ENCODE results near the gene RIF1.

The RIF1 gene

DNA sequence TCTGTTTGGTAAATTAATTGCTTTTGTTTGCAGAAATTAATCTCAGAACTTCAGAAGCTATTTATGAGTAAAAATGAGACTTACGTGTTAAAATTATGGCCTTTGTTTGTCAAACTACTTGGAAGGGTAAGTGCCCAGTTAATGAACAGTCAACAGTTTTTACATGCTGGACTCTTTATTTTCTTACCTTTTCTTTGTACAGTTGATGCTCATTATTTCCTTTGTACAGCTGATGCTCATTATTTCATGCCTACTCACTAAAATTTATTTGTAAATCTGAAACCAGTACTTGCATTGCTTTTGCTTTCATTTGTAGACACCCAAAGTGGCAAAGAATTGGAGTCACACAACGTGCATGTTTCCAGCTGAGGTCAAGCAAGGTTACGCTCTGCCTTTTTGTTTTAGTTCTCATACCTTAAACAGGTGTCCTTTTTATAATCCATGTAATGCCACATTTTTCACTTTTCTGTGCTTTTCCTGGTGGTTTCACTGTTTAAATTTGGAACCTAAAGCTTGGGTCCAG, 13.3 kb downstream of the RIF1 start:
- no peak for DNase-seq (ENCODE audit: low read depth in 2 of 2)

DNA sequence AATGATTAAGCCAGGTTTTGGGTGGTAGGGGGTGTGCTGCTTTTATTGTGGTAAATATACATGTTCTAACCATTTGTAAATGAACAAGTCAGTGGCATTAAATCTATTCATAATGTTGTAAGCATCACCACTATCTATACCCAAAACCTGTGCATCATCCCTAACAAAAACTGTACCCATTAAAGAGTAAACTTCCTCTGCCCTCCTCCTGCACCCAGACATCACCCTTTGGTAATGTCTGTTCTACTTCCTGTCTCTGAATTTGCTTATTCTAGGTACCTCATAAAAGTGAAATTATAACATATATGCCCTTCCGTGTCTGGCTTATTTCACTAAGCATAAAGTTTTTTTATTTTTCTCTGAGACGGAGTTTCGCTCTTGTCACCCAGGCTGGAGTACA, 14.1 kb downstream of the RIF1 start:
- no peak for DNase-seq (ENCODE audit: low read depth in 2 of 2)

DNA sequence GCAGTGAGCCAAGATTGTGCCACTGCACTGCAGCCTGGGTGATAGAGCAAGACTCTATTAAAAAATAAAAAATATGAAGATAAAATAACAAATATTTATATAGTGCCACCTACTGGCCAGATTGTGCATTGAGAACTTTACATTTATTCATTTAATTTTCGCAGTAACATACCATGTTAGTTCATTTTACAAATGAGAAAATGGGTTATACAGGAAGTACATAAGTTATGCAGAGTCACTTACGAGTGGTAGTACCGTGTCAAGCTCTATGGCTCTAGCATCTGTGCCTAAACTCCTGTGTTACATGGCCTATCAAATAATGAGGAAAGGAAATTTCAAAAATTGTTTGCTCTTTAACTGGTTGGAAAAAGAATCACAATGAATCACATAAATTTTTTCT, 27.9 kb downstream of the RIF1 start:
- no peak for DNase-seq (ENCODE audit: low read depth in 2 of 2)

GRCh38 chr2:151438506-151438905, 28.8 kb downstream of the RIF1 start:
- no peak for DNase-seq (ENCODE audit: low read depth in 2 of 2)

DNA sequence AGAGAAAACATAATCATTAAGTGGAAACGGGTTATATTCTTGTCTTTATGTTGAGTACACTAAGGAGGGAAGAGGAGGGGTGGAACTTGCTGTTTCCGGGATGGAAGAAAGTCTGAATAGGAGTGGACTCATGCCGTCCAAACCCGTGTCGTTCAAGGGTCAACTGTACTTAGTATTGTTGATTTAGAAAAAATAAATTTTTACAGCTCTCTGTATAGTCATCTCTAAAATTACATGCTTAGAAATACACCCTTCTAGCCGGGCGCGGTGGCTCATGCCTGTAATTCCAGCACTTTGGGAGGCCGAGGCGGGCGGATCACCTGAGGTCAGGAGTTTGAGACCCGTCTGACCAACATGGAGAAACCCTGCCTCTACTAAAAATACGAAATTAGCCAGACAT, 29.4 kb downstream of the RIF1 start:
- DNase-seq (ENCODE audit: low read depth in 2 of 2): no peak

- DNase-seq (ENCODE audit: low read depth in 2 of 2): no peak
Observed at GRCh38 chr2:151459358-151459757, 49.7 kb downstream of the RIF1 start.

GRCh38 chr2:151465771-151466170, 56.1 kb downstream of the RIF1 start:
- DNase-seq (ENCODE audit: low read depth in 2 of 2): no peak

- no peak for DNase-seq (ENCODE audit: low read depth in 2 of 2)
Observed at GRCh38 chr2:151470556-151470955, 60.9 kb downstream of the RIF1 start.

GRCh38 chr2:151472966-151473365, 63.3 kb downstream of the RIF1 start:
- DNase-seq (ENCODE audit: low read depth in 2 of 2): no peak

- DNase-seq (ENCODE audit: low read depth in 2 of 2): no peak
Observed at GRCh38 chr2:151475071-151475470, 65.4 kb downstream of the RIF1 start.

DNA sequence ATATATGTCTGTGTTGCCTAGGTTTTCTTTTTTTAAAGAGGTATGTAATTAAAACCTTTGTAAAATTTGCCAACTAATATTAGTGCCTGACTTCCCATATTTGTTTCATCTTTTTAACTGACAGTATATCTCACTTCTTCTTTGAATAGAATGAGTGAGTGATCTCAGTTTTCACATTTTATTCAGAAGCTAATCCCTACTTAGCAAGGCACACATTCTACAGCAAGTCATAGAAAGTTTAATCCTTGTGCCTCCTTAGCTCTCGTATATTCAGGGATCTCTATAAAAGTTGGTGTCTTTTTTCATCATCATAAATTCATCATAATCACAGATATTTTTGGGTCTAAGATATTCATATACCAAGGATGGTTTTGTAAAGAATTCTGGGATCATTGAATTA, 66.6 kb downstream of the RIF1 start:
- DNase-seq (ENCODE audit: low read depth in 2 of 2): no peak

GRCh38 chr2:151478011-151478410, 68.3 kb downstream of the RIF1 start:
- no peak for DNase-seq (ENCODE audit: low read depth in 2 of 2)

DNA sequence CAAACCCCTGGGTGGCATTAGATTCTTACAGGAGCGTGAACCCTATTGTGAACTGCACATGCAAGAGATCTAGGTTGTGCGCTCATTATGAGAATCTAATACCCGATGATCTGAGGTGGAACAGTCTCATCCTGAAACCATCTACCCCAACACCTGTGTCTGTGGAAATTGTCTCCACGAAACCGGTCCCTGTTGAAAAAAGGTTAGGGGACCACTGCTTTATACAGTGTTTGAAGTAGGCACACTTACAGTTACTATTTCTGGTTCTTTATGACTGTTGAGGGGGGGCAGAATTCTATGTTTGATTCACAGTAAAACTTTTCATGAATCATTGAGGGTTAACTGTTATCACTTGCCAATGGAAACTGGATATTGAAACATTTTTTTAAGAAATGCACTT, 72.0 kb downstream of the RIF1 start:
- no peak for DNase-seq (ENCODE audit: low read depth in 2 of 2)

DNA sequence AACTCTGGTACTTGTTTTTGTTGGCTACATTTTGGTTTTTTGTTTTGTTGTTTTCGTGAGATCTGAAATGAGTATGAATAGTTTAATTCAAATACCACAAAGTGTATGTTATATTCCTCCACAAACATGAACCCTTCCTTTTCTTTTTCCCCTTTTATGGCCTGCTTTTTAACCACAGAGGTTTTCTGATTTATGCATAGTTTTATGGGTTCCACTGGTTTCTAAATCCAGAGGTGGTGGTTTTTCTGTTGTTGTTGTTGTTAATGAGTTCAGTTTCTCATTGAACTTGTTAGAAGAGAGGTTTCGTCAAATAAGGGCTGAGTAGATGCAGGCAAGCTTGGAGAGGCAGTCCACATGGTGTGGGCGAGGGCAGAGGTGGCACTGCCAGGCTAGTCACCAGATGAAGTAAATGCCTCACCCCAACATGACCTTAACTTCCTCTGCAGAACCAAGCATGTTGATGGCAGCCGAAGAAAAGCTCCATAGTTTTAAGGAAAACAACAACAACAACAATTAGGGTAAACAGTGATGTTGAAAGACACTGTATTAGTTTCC, 72.5 kb downstream of the RIF1 start:
- DNase-seq (ENCODE audit: low read depth in 2 of 2): no peak

DNA sequence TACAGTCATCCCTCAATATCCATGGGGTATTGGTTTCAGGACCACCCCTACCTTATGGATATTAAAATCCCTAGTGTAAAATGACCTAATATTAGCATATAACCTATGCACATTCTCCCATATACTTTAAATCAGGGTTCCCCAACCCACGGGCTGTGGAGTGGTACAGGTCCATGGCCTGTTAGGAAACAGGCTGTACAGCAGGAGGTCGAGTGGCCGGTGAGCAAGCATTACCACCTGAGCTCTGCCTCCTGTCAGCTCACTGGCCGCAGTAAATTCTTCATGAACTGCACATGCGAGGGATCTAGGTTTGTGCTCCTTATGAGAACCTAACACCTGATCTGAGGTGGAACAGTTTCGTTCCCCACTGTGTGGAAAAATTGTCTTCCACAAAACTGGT, 73.8 kb downstream of the RIF1 start:
- DNase-seq (ENCODE audit: low read depth in 2 of 2): no peak

DNA sequence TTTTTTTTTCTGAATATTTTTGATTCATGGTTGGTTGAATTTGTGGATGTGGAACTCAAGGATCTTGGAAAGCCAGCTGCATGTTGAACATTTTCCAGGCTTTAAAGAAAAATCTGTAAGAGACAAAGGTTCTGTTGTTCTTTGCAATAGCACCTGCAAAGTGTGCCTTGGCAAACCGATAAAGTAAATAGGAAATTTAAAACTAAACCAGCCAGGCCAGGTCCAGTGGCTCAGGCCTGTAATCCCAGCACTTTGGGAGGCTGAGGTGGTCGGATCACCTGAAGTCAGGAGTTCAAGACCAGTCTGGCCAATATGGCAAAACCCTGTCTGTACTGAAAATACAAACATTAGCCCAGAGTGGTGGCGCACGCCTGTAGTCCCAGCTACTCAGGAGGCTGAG, 74.4 kb downstream of the RIF1 start:
- DNase-seq (ENCODE audit: low read depth in 2 of 2): no peak

GRCh38 chr2:151486053-151486452, 76.4 kb downstream of the RIF1 start:
- DNase-seq (ENCODE audit: low read depth in 2 of 2): no peak

DNA sequence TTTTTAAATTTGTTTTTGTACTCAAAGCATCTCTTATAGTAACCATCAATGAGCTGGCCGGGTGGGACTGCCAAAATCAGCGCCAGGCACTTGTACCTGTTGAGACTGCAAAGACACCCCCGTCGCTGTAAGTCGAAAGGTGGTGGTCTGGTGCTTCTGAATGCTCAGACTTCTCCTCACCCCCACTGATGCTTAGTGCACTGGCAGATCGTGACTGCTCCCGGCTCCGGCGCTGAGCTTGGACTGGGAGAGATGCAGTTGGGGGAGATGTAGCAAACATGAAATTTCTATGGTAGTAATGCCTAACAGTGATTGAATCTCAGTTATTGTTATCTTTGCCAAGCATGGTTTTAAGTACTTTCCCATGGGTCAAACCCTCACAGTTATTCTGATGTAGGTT, 80.6 kb downstream of the RIF1 start:
- DNase-seq (ENCODE audit: low read depth in 2 of 2): no peak

DNA sequence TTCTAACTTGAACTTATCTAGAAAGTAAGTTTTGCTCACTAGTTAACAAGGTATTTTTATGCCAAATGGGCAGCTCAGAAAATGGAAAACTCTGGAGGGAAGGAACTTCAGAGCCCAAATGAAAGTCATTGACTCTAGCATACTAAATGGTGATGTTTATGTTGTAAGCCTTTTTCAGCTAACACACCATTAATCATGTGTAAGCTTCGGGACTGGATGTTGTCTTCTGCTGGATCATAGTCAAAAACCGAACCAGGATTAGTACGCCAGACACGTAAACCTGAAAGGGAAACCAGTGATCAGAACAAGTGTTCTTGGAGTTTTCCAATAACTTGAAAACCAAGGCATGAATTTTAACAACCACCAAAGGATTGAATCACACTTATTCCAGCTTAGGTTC, 81.8 kb downstream of the RIF1 start:
- no peak for DNase-seq (ENCODE audit: low read depth in 2 of 2)

DNA sequence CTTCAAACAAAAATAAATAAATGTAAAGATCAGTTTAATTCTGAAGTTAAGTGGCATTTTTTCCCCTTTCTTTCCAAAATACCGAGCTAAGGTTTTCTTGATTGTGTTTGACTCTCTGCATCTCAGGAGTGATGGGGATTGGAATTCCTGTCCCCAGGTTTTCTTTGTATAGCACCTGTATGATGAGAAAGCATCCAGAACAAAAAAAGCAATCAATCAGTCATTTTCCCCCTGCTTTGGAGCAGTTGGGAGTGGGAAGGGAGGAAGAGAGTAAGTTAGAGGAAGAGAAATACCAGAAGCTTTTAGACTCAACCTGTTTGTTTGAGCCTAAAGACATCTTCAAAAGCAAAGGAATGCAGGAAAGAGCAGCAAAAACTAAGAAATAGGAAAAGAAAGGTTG, 88.5 kb downstream of the RIF1 start:
- no peak for DNase-seq (ENCODE audit: low read depth in 2 of 2)

GRCh38 chr2:151506170-151506569, 96.5 kb downstream of the RIF1 start:
- no peak for DNase-seq (ENCODE audit: low read depth in 2 of 2)

DNA sequence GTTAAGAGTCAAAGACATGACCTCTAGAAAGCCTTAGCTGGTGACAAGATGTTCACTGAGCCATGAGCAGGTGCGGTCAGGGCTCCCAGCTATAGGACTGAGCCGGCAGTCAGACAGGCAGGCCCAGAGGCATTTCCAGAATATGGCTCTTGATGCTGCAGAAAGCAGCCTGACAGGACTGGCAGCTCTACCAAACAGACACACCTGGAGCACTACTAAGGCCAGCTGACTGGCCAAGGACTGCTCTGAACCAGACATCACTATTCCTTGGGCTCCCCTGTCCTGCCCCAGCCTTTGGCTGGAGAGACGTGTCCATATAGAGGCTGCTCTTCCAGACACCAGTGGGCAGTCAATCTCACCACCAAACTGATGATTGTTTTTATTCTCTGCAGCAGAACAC, 98.8 kb downstream of the RIF1 start:
- DNase-seq (ENCODE audit: low read depth in 2 of 2): no peak

DNA sequence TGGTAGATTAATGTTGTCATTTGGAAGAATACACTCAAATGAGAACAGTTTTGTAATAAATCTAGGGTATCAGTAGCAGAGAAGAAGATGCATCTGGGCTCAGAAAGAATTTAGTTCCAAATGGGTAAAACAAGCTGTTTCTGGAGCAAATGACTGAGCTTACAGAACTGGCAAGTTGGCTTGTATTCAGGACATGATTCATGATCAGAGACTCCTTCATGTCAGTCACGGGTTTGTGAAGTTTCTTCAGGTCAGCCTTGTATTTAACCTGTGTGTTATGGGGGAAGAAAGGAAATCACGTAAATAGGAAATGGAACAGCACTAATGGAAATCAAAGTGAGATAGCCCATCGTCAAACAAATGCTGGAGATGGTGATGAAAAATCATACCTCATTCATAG, 109.1 kb downstream of the RIF1 start:
- DNase-seq (ENCODE audit: low read depth in 2 of 2): no peak

GRCh38 chr2:151520976-151521375, 111.3 kb downstream of the RIF1 start:
- DNase-seq (ENCODE audit: low read depth in 2 of 2): no peak

DNA sequence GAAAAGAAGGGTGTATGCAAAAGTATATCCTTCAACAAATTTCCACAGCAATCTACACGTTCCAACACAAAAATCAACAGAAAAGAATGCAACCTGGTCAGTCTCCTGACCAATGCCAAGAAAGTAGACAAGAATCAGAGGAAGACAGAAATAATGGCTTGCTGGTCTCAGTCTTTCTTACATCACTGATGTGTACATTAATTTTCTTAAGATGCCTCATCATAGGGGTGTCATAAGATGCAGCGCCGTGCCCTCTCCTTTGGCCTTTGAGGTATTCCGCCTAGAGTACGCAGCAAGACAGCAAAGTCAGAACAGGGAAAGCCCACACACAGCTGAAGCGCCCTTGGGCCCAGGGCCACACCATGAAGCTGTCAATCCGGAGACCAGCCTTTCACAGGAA, 112.9 kb downstream of the RIF1 start:
- DNase-seq (ENCODE audit: low read depth in 2 of 2): no peak
